H9 (cell line): ENCODE data around the gene GINM1. TPM values are rescaled to one million over a fixed set of nuclear protein-coding genes. Genes with fewer than 3 reads are reported as not detected.

ENCODE experiments used
- DNase-seq: peaks from one replicate; pipeline ENCODE4 v3.0.0-alpha.2; 2017
- H2AFZ ChIP-seq: one replicate; pipeline ENCODE4 v1.6.1; 2013; ENCODE audit warnings: mild to moderate bottlenecking, low read length, control low read depth, moderate library complexity
- H2AK5ac ChIP-seq: 2 replicates; pipeline ENCODE4 v1.6.1; 2013; ENCODE audit warnings: low read length, control low read depth, mixed read lengths; ENCODE audit not compliant: insufficient read length
- H2BK120ac ChIP-seq: one replicate; pipeline ENCODE4 v1.6.1; 2013; ENCODE audit warnings: low read depth, mild to moderate bottlenecking, low read length, control low read depth, inconsistent platforms; ENCODE audit not compliant: poor library complexity, severe bottlenecking
- H2BK12ac ChIP-seq: 2 replicates; pipeline ENCODE4 v1.6.1; 2013; ENCODE audit warnings: low read length, control low read depth, mixed read lengths, low read depth; ENCODE audit not compliant: insufficient read length
- H2BK15ac ChIP-seq: 2 replicates; pipeline ENCODE4 v1.6.1; 2013; ENCODE audit warnings: low read depth, low read length, control low read depth
- H2BK20ac ChIP-seq: one replicate; pipeline ENCODE4 v1.6.1; 2013; ENCODE audit warnings: low read depth, mild to moderate bottlenecking, low read length, control low read depth, inconsistent platforms; ENCODE audit not compliant: poor library complexity, severe bottlenecking
- H2BK5ac ChIP-seq: 2 replicates; pipeline ENCODE4 v1.6.1; 2013; ENCODE audit warnings: low read length, control low read depth, mixed read lengths; ENCODE audit not compliant: insufficient read length
- H3K14ac ChIP-seq: 2 replicates; pipeline ENCODE4 v1.6.1; 2013; ENCODE audit warnings: low read length, control low read depth; ENCODE audit not compliant: insufficient read depth
- H3K18ac ChIP-seq: 2 replicates; pipeline ENCODE4 v1.6.1; 2013; ENCODE audit warnings: low read depth, mild to moderate bottlenecking, mixed read lengths, low read length, control low read depth; ENCODE audit not compliant: insufficient read length
- H3K23ac ChIP-seq: 2 replicates; pipeline ENCODE4 v1.6.1; 2013; ENCODE audit warnings: low read length, control low read depth, mixed read lengths, low read depth; ENCODE audit not compliant: insufficient read length
- H3K23me2 ChIP-seq: 2 replicates; pipeline ENCODE4 v1.6.1; 2013; ENCODE audit warnings: low read depth, mild to moderate bottlenecking, mixed read lengths, low read length, control low read depth; ENCODE audit not compliant: insufficient read length, poor library complexity, severe bottlenecking
- H3K27ac ChIP-seq: 2 replicates; pipeline ENCODE4 v1.5.1; 2013; ENCODE audit warnings: low read length, control low read depth, mixed read lengths, low read depth; ENCODE audit not compliant: insufficient read length
- H3K27me3 ChIP-seq: 2 replicates; pipeline ENCODE4 v1.6.1; 2013; ENCODE audit warnings: low read length, control low read depth, inconsistent platforms; ENCODE audit not compliant: insufficient read depth
- H3K4ac ChIP-seq: 2 replicates; pipeline ENCODE4 v1.6.1; 2013; ENCODE audit warnings: low read depth, mild to moderate bottlenecking, control low read depth, inconsistent platforms, low read length, moderate library complexity
- H3K4me1 ChIP-seq: 2 replicates; pipeline ENCODE4 v1.6.1; 2013; ENCODE audit warnings: low read length, control low read depth, inconsistent platforms; ENCODE audit not compliant: insufficient read depth
- H3K4me2 ChIP-seq: 2 replicates; pipeline ENCODE4 v1.6.1; 2013; ENCODE audit warnings: low read length, control low read depth, mixed read lengths; ENCODE audit not compliant: insufficient read length, insufficient read depth
- H3K56ac ChIP-seq: 2 replicates; pipeline ENCODE4 v1.6.1; 2013; ENCODE audit warnings: low read depth, mild to moderate bottlenecking, mixed read lengths, low read length, control low read depth; ENCODE audit not compliant: insufficient read length
- H3K79me1 ChIP-seq: 2 replicates; pipeline ENCODE4 v1.6.1; 2013; ENCODE audit warnings: low read depth, mild to moderate bottlenecking, moderate library complexity, low read length, control low read depth, inconsistent platforms; ENCODE audit not compliant: insufficient read depth, poor library complexity, severe bottlenecking
- H3K79me2 ChIP-seq: 2 replicates; pipeline ENCODE4 v1.6.1; 2013; ENCODE audit warnings: low read length, control low read depth, inconsistent platforms; ENCODE audit not compliant: insufficient read depth
- H3K9ac ChIP-seq: 2 replicates; pipeline ENCODE4 v1.6.1; 2013; ENCODE audit warnings: low read length, control low read depth, mixed read lengths; ENCODE audit not compliant: insufficient read length; ENCODE audit errors: extremely low read depth
- H3K9me3 ChIP-seq: one replicate; pipeline ENCODE4 v1.6.1; 2013; ENCODE audit warnings: low read depth, low read length, inconsistent platforms; ENCODE audit not compliant: control insufficient read depth
- H3T11ph ChIP-seq: one replicate; pipeline ENCODE4 v1.6.1; 2013; ENCODE audit warnings: mild to moderate bottlenecking, low read length, control low read depth, inconsistent platforms
- H4K20me1 ChIP-seq: one replicate; pipeline ENCODE4 v1.6.1; 2013; ENCODE audit not compliant: control insufficient read depth, insufficient read length, insufficient read depth
- H4K5ac ChIP-seq: 2 replicates; pipeline ENCODE4 v1.6.1; 2013; ENCODE audit warnings: low read depth, mild to moderate bottlenecking, mixed read lengths, low read length, control low read depth; ENCODE audit not compliant: insufficient read length
- H4K8ac ChIP-seq: replicated peaks from 2 replicates; pipeline ENCODE4 v1.6.1; 2013; ENCODE audit warnings: low read length, control low read depth, mixed read lengths, low read depth; ENCODE audit not compliant: insufficient read length
- H4K91ac ChIP-seq: 2 replicates; pipeline ENCODE4 v1.6.1; 2013; ENCODE audit warnings: low read depth, mild to moderate bottlenecking, moderate library complexity, mixed read lengths, low read length, control low read depth; ENCODE audit not compliant: insufficient read length
- H3K27ac Mint-ChIP-seq, 3 experiments: 2 replicates in 2 of 3; 3 replicates in 1 of 3; pipeline ENCODE4 v1.8.0; 2020 to 2021; ENCODE audit warnings: mixed read lengths in 3 of 3, mild to moderate bottlenecking in 1 of 3, moderate library complexity in 1 of 3
- H3K27me3 Mint-ChIP-seq: 2 replicates; pipeline ENCODE4 v1.8.0; 2021; ENCODE audit warnings: low read depth, mild to moderate bottlenecking, moderate library complexity, mixed read lengths
- H3K36me3 Mint-ChIP-seq, 3 experiments: 2 replicates in 2 of 3; 3 replicates in 1 of 3; pipeline ENCODE4 v1.8.0; 2020 to 2021; ENCODE audit warnings: low read depth in 3 of 3, mixed read lengths in 3 of 3; ENCODE audit not compliant: insufficient read depth in 1 of 3
- H3K4me1 Mint-ChIP-seq, 2 experiments: 2 replicates each; pipeline ENCODE4 v1.8.0; 2020; ENCODE audit warnings: mixed read lengths in 2 of 2
- H3K4me3 Mint-ChIP-seq, 2 experiments: 2 replicates in 1 of 2; 3 replicates in 1 of 2; pipeline ENCODE4 v1.8.0; 2020 to 2021; ENCODE audit warnings: mild to moderate bottlenecking in 2 of 2, mixed read lengths in 2 of 2, moderate library complexity in 1 of 2
- H3K9me3 Mint-ChIP-seq, 2 experiments: 2 replicates in 1 of 2; 3 replicates in 1 of 2; pipeline ENCODE4 v1.8.0; 2020; ENCODE audit warnings: mild to moderate bottlenecking in 2 of 2, mixed read lengths in 2 of 2, moderate library complexity in 1 of 2
- CTCF ChIP-seq: fragments of 200-600 bp; sonication (generic); conservative IDR thresholded peaks from 3 replicates; pipeline ENCODE4 v1.8.0; 2021; ENCODE audit warnings: antibody characterized with exemption, mild to moderate bottlenecking
- WGBS: extraction: QIAGEN DNeasy Blood & Tissue Kit; methylation state at CpG from one replicate; pipeline ENCODE4 v1.1.7; 2013; ENCODE audit warnings: missing lambda C conversion rate, low lambda C conversion rate, mixed read lengths; ENCODE audit not compliant: insufficient read length; ENCODE audit errors: extremely low coverage; 5-methylcytosine and 5-hydroxymethylcytosine counted together
- long read RNA-seq: library from polyadenylated mRNA; unstranded; transcript quantifications from one replicate; pipeline ENCODE4 v2.0.0, GENCODE V29; 2020
- total RNA-seq: library from RNA; stranded (reverse); gene quantifications from 2 replicates; pipeline ENCODE4 v1.2.1, GENCODE V29; 2021

The GINM1 gene
- 22.7 and 24.5 TPM in 2 replicates for total RNA-seq
- long read RNA-seq, transcript GINM1-201 (8 exons, 2,024 nt): major isoform, 109 of 123 reads
- long read RNA-seq, partial matches to known transcripts: 1 of 123 reads
- long read RNA-seq, other reads (novel, unspliced or antisense): 13 of 123 reads

- Histone ChIP-seq H2BK12ac (no peak within 1 kb of the TSS), H3K56ac (no peak within 1 kb of the TSS), H3K79me1 (peaks cover 2% of the 10 kb centered on the region), H4K8ac (peak within 1 kb of the TSS; percentile 7), H2BK20ac (no peak within 1 kb of the TSS), H3K9me3 (no peaks in the 10 kb centered on the region), H3K27ac (no peak within 1 kb of the TSS), H3K14ac (peak within 1 kb of the TSS; percentile 92), H4K5ac (peak within 1 kb of the TSS; percentile 44), H3T11ph (no peak within 1 kb of the TSS), H3K18ac (peak within 1 kb of the TSS; percentile 95), H2AK5ac (no peak within 1 kb of the TSS), H4K20me1 (no peaks in the 10 kb centered on the region), H3K79me2 (peaks cover 8% of the 10 kb centered on the region; the same call in 1 of the 2 replicates), H2BK5ac (no peak within 1 kb of the TSS), H3K9ac (peak within 1 kb of the TSS; percentile 95), H4K91ac (peak within 1 kb of the TSS; percentile 40), H3K4ac (no peak within 1 kb of the TSS), H2BK120ac (no peak within 1 kb of the TSS), H3K23me2 (peaks cover 4% of the 10 kb centered on the region), H3K4me1 (no peaks in the 10 kb centered on the region), H3K23ac (no peak within 1 kb of the TSS), H3K4me2 (peak within 1 kb of the TSS; percentile 89), H2BK15ac (no peak within 1 kb of the TSS), H2AFZ (peak within 1 kb of the TSS; percentile 86), H3K27me3 (no peaks in the 10 kb centered on the region)
- Mint-ChIP-seq H3K27me3 (peaks cover 4% of the 10 kb centered on the region), H3K4me3 (peak within 1 kb of the TSS; percentile 90 to 91), H3K4me1 (peaks cover 11 to 13% of the 10 kb centered on the region in 2 experiments), H3K27ac (peak within 1 kb of the TSS; percentile 44 to 97 (median 91); a peak in 5 of 7 replicates), H3K9me3 (no peaks in the 10 kb centered on the region), H3K36me3 (no peaks in the 10 kb centered on the region; a peak in 1 of 7 replicates)
- peak; percentile 78 for TF ChIP-seq CTCF
- peak; percentile 93 for DNase-seq
- no CpG with 5 or more reads among the region's 59 CpGs for WGBS
Measured at GRCh38 chr6:149565527-149566409, at the start of gene GINM1. Gene GINM1, plus strand, starts transcription at chr6:149566375. Its CDS starts 40 bp downstream, at chr6:149566415.
